A673 (cell line): ENCODE data around the gene HNRNPA0. TPM values are rescaled to one million over a fixed set of nuclear protein-coding genes. Genes with fewer than 3 reads are reported as not detected.

Experiments used
- BruUV-seq: library from RNA; stranded (reverse); fragments of 400-500 nt; replicated peaks from 2 replicates; lab custom pipeline; 2021; lab: Mats Ljungman, UMichigan
- CTCF ChIA-PET: fragments of 300-600 bp; sonication (Branson Sonifier 250); formaldehyde crosslinking; loops from one replicate; lab custom pipeline; 2022; ENCODE audit warnings: antibody characterized with exemption; lab: Charles Lee
- POLR2A ChIA-PET: fragments of 300-600 bp; sonication (Branson Sonifier 250); formaldehyde crosslinking; loops from one replicate; lab custom pipeline; 2022; ENCODE audit warnings: antibody characterized with exemption; ENCODE audit not compliant: low non-redundant PET; lab: Charles Lee
- DNase-seq: peaks from one replicate; pipeline ENCODE4 v3.0.0-alpha.2; 2015; ENCODE audit warnings: low spot score
- H3K27ac ChIP-seq: fragments of 200-600 bp; sonication (generic); 2 replicates; pipeline ENCODE4 v1.5.1; 2016; ENCODE audit warnings: mixed run types, low read depth, mild to moderate bottlenecking, mixed read lengths, antibody characterized with exemption, low read length; ENCODE audit not compliant: poor library complexity, severe bottlenecking
- H3K27me3 ChIP-seq: fragments of 200-600 bp; sonication (generic); replicated peaks from 2 replicates; pipeline ENCODE4 v1.6.1; 2017; ENCODE audit warnings: mixed run types, low read depth, mild to moderate bottlenecking, mixed read lengths, antibody characterized with exemption, low read length; ENCODE audit not compliant: insufficient read depth, poor library complexity
- H3K36me3 ChIP-seq: fragments of 200-600 bp; sonication (generic); 2 replicates; pipeline ENCODE4 v1.6.1; 2016; ENCODE audit warnings: mixed run types, mild to moderate bottlenecking, mixed read lengths, antibody characterized with exemption, low read length; ENCODE audit not compliant: insufficient read depth, poor library complexity, severe bottlenecking
- H3K4me1 ChIP-seq: fragments of 200-600 bp; sonication (generic); 2 replicates; pipeline ENCODE4 v1.6.1; 2017; ENCODE audit warnings: mixed run types, mild to moderate bottlenecking, mixed read lengths, antibody characterized with exemption, low read length; ENCODE audit not compliant: insufficient read depth, poor library complexity, severe bottlenecking
- H3K4me3 ChIP-seq: fragments of 200-600 bp; sonication (generic); 2 replicates; pipeline ENCODE4 v1.5.1; 2016; ENCODE audit warnings: low read depth, mixed run types, mild to moderate bottlenecking, mixed read lengths, low read length; ENCODE audit not compliant: poor library complexity, severe bottlenecking
- H3K9me3 ChIP-seq: fragments of 200-600 bp; sonication (generic); 2 replicates; pipeline ENCODE4 v1.6.1; 2016; ENCODE audit warnings: mixed run types, low read depth, mild to moderate bottlenecking, mixed read lengths, antibody characterized with exemption, low read length; ENCODE audit not compliant: poor library complexity, severe bottlenecking
- CTCF ChIP-seq: fragments of 300-800, 200-600 bp; sonication (generic); conservative IDR thresholded peaks from 2 replicates; pipeline ENCODE4 v1.5.1; 2017; ENCODE audit warnings: low read depth, mild to moderate bottlenecking, antibody characterized with exemption, low read length, moderate library complexity, mixed read lengths
- EZH2 ChIP-seq: fragments of 200-600 bp; sonication (generic); IDR thresholded peaks from 2 replicates; pipeline ENCODE4 v1.6.1; 2017; ENCODE audit warnings: borderline replicate concordance, low read depth, mild to moderate bottlenecking, mixed read lengths, antibody characterized with exemption, low read length; ENCODE audit not compliant: poor library complexity, severe bottlenecking
- intact Hi-C: fragments of 100-400 bp; cut with micrococcal nuclease; formaldehyde crosslinking; loops from one replicate; pipeline ENCODE4 v1.10.0; 2022; ENCODE audit not compliant: unreplicated experiment
- total RNA-seq: library from RNA; stranded (reverse); gene quantifications from 2 replicates; pipeline ENCODE4 v1.2.3, GENCODE V29; 2021

The HNRNPA0 gene
- total RNA-seq, 1 experiment from 2014 or later = 56.2 TPM

GRCh38 chr5:137724251-137724650 is 29.9 kb downstream of the HNRNPA0 start:
- TF ChIP-seq CTCF (no peak), EZH2 (no peak)
- ChIA-PET CTCF (no interaction called here), POLR2A (no interaction called here)
- intact Hi-C loops = no loop called here
- peaks cover 3% of the 10 kb centered on the region for H3K9me3 ChIP-seq
- no TSS peak for BruUV-seq
- no peak for DNase-seq
- no peaks in the 10 kb centered on the region for H3K4me1 ChIP-seq
- H3K27me3 ChIP-seq = no peaks in the 10 kb centered on the region
- H3K36me3 ChIP-seq = no peaks in the 10 kb centered on the region
- no peak overlapping the region for H3K4me3 ChIP-seq
- H3K27ac ChIP-seq = no peak overlapping the region

- H3K9me3 ChIP-seq = peaks cover 3% of the 10 kb centered on the region
- TF ChIP-seq CTCF (no peak), EZH2 (no peak)
- H3K36me3 ChIP-seq = no peaks in the 10 kb centered on the region
- CTCF ChIA-PET = no interaction called here
- H3K27me3 ChIP-seq = no peaks in the 10 kb centered on the region
- POLR2A ChIA-PET = no interaction called here
- BruUV-seq = no TSS peak
- intact Hi-C loops = no loop called here
- H3K27ac ChIP-seq = no peak overlapping the region
- H3K4me3 ChIP-seq = no peak overlapping the region
- no peak for DNase-seq
- no peaks in the 10 kb centered on the region for H3K4me1 ChIP-seq
Measured at GRCh38 chr5:137718611-137719010, 35.6 kb downstream of the HNRNPA0 start.

GRCh38 chr5:137716337-137716736 is 37.8 kb downstream of the HNRNPA0 start:
- Histone ChIP-seq H3K27ac (no peak overlapping the region), H3K4me3 (no peak overlapping the region), H3K9me3 (no peaks in the 10 kb centered on the region), H3K36me3 (no peaks in the 10 kb centered on the region), H3K27me3 (no peaks in the 10 kb centered on the region), H3K4me1 (no peaks in the 10 kb centered on the region)
- POLR2A ChIA-PET = no interaction called here
- intact Hi-C loops = no loop called here
- DNase-seq = no peak
- CTCF ChIA-PET = no interaction called here
- no TSS peak for BruUV-seq
- TF ChIP-seq CTCF (no peak), EZH2 (no peak)
